Mesenteric fat pad (tissue), 1 donor: Measurements from ENCODE around the gene HMCN1. TPM values are rescaled to one million over a fixed set of nuclear protein-coding genes. Genes with fewer than 3 reads are reported as not detected.

ENCODE experiments used
- DNase-seq: peaks from one replicate; pipeline ENCODE4 v3.0.0-alpha.2; 2020; ENCODE audit warnings: low spot score
- total RNA-seq: library from RNA; stranded (reverse); fragmentation: NEBNext Ultra II Directional; extraction: Animal tissue kit (Norgen Biotek cat#: 25700); gene quantifications from one replicate; pipeline ENCODE4 v1.2.1, GENCODE V29; 2021
- donor health status: DM: yes; HTN: yes; CAD: no.

The HMCN1 gene
- total RNA-seq, 1 donor from 2014 or later, result 13.3 TPM

GRCh38 chr1:185960422-185961321 is 226.5 kb downstream of the HMCN1 start:
- DNase-seq, result no peak

DNA sequence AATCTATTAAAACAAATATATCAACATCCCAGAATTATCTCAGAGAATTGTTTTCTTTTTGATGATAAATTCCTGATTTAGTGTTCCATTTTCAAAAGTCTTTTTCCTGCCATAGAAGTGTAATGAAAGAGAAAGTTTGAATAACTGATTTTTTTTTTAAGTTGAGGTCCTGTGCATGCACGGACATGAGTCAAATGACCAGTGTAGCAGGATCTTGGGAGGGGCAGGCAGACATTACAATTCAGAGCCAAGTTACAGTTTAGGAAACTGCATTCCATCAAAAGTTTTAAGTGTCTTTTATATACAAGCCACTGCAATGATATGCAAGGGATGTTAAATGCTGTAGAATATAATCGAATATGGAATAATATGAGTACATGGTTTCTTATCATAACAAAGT is 227.5 kb downstream of the HMCN1 start:
- no peak for DNase-seq

DNA sequence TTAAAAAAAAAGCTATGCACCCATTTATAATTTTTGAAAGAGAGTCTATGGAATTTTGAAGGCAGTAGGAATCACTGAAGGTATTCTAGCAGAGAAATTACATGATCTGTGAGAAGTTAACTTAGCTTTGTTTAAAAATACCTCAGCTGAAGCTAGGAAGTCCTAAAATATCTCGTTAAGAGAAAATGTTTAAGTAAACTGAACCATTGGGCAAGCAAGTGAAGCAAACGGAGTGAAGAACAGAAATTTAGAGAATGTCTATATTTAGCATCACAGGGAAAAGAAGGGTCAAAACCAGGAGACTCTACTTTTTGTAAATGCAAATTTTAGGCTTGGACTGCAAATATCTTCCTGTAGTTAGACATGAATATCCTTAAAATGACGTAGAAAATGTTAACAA is 230.8 kb downstream of the HMCN1 start:
- no peak for DNase-seq

GRCh38 chr1:185965870-185966269 is 231.7 kb downstream of the HMCN1 start:
- no peak for DNase-seq

GRCh38 chr1:185966471-185966870 is 232.3 kb downstream of the HMCN1 start:
- DNase-seq, result no peak

GRCh38 chr1:185969028-185969427 is 234.8 kb downstream of the HMCN1 start:
- no peak for DNase-seq

- no peak for DNase-seq
Measured at GRCh38 chr1:185969524-185969991, 235.4 kb downstream of the HMCN1 start.

DNA sequence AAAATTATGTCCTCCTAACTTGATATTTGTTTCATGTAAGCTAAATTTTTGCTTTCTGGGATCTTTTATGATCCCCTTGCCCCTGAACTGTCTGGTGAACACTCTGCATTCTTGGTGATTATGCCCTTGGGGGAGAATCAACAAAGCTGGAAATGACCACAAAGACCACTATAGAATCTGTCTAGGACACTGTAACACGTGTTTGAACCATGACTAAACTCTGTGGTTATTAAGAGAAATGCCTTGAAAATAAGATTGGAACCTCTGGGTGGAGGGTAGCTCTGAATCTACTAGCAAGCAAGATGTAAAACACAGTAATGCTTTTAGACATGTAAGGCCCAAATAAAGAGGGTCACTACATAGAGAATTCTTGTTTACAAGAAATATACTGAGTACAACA is 237.5 kb downstream of the HMCN1 start:
- DNase-seq, result no peak

DNA sequence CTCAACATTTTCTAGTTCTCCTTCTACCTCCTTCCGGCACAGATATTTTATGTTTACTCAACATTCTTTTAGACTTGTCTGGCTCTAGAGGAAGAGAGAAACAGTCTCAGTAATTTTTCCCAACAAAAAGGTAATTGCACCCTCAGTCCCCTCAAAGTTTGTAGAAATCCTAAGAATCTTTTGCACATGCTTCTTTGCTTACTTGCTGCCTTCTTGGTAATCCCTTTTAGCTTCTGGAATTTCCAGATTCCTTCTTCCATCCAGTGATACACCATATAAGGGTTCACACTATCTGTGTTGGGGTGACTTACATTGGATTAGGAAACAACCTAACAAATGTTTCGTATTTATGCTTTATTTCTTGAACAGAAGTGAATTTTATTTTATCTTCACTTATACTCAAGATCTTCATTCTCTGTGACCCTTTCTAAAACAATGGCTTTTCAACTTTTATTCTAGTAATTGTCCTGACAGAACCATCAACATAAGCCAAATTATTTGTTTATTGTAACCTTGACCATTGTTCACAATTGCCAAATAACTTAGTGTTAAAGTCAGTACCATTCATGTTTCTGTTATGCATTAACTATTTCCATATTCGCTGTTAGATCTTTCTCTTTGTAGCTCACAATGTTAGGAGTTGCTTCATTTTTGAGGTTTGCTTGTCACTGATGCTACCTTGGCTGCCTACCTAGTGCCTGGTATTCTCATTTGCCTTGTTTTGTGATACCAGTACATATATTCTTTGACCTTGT is 238.1 kb downstream of the HMCN1 start:
- no peak for DNase-seq

GRCh38 chr1:185973645-185974044 is 239.5 kb downstream of the HMCN1 start:
- DNase-seq, result no peak

GRCh38 chr1:185974367-185975170 is 240.4 kb downstream of the HMCN1 start:
- DNase-seq, result no peak

- DNase-seq, result no peak
Measured at GRCh38 chr1:185980891-185981290, 246.7 kb downstream of the HMCN1 start.

GRCh38 chr1:185984113-185984836 is 250.1 kb downstream of the HMCN1 start:
- DNase-seq, result no peak

- no peak for DNase-seq
Measured at GRCh38 chr1:185987611-185988321, 253.6 kb downstream of the HMCN1 start.

GRCh38 chr1:185990565-185990964 is 256.4 kb downstream of the HMCN1 start:
- no peak for DNase-seq

DNA sequence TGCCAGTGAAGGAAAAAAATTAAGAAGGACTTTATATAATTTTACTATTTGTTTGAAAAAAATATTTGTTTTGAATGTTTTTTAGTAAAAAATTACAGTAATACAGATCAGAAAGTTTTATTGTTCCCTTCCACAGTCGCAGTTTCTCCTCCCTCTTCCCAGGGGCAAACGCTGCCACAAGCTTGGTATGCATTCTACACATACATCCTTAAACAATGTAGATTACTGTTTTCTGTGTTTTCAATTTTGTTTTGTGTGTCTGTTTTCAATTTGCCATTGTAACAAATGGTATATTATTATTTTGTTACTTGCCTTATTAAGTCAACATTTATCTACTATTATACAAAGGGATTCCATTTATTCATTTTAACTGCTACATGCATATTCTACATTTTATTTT is 257.1 kb downstream of the HMCN1 start:
- no peak for DNase-seq

DNA sequence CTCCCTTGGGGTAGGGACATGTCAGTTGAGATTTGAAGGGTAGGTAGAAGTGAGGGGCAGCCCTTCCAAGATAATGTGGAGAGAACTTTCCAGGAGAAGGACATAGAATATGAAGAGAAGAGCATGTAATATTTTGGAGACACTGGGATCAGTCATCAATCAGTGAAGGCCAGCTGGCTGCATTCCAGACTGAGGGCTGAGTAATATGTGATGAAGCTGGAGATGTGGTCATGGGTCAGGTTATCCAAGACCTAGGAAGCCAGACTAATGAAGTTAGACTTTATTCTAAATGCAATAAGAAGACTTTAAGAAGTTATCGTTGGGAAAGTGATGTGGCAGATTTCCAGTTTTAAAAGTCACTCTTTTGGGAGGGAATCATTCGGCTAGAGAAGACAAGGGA is 262.0 kb downstream of the HMCN1 start:
- no peak for DNase-seq

GRCh38 chr1:185998391-185998790 is 264.2 kb downstream of the HMCN1 start:
- DNase-seq, result no peak

- no peak for DNase-seq
Measured at GRCh38 chr1:186002406-186002805, 268.2 kb downstream of the HMCN1 start.
